ENCODE results near the gene UBE2M.

UBE2M gene

DNA sequence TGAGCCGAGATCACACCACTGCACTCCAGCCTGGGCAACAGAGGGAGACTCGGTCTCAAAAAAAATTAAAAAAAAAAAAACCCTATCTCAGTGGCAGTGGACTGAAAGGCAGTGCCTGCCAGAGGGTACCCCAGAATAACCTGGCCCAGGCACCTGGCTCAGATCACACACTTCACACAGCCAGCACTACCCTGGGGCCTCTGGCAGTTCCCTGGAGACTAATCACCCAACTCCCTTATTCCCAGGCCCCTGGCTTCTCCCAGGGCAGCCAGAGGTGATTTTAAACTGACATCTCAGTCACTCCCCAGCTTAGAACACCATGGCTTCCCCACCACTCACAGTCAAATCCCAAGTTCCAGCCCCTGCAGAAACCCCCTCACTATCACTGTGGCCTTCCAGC lies 43.2 kb downstream of the UBE2M start:
- TF ChIP-seq, protein P1, sequence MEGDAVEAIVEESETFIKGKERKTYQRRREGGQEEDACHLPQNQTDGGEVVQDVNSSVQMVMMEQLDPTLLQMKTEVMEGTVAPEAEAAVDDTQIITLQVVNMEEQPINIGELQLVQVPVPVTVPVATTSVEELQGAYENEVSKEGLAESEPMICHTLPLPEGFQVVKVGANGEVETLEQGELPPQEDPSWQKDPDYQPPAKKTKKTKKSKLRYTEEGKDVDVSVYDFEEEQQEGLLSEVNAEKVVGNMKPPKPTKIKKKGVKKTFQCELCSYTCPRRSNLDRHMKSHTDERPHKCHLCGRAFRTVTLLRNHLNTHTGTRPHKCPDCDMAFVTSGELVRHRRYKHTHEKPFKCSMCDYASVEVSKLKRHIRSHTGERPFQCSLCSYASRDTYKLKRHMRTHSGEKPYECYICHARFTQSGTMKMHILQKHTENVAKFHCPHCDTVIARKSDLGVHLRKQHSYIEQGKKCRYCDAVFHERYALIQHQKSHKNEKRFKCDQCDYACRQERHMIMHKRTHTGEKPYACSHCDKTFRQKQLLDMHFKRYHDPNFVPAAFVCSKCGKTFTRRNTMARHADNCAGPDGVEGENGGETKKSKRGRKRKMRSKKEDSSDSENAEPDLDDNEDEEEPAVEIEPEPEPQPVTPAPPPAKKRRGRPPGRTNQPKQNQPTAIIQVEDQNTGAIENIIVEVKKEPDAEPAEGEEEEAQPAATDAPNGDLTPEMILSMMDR (IDR thresholded peaks at IDR 0.05; ENCODE audit: insufficient read depth, missing control alignments) = no peak
- DNase-seq (ENCODE audit: insufficient read length, low spot score) (no peak), FAIRE-seq (no peak)

DNA sequence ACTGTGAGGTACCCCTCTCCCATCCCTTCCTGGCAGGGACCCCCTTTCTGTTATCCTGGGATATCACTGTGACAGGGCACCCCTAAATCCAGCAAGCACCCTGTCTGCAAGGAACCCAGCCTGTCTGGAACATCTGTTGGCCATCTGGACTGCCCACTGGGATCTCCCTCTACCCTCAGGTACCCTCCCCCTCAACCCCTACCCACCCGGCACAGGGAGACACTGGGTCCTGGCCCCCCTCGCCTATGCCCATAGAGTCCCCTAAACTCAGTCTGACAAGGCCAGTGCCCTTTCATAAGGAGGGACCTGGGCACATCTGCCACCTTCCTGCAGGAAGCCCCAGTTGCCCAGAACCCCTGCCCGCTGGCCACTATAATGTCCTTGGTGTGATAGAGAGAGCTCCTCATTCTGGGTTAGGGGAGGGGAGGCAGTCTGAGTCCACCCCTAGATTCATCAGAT lies 43.8 kb downstream of the UBE2M start:
- no peak for DNase-seq (ENCODE audit: insufficient read length, low spot score)

DNA sequence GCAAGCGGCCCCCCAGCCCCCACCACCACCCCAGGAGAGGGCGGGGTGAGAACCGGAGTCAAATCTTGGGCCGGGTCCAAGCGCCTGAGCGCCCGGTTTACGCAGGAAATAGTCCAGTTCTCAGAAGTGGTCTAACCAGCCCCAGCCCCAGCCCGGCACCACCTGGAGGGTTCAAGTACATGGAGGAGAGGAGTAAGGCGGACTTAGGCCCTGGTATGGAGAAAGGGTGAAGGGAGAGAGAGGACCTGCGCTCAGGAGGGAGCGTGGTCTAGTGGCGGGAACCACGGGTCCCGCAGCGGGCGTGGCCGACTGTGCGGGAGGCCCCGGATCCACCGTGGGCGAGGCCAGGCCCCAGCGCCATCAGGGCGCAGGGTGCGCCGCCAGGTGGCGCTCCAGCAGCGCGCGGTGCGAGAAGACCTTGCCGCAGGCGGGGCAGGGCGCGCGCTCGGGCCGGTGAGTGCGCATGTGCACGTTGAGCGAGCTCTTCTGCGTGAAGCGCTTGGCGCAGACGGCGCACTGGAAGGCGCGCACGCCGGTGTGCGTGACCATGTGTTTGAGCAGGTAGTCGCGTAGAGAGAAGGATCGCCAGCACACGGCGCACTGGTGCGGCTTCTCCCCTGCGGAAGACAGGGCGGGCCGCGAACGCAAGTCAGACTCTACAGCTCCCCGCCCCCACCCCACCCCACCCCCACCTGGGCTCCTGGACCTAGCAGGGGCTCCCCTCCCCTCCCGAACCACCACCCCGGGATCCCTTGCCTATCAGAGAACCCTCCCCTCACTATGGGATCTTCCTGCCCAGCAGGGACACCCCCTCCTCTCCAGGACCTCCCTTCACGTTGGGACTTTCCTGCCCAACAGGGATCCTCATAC lies 44.5 kb downstream of the UBE2M start:
- TF ChIP-seq, protein P1 (IDR thresholded peaks at IDR 0.05; ENCODE audit: insufficient read depth, missing control alignments) = peak; percentile 82
- FAIRE-seq = no peak
- DNase-seq (ENCODE audit: insufficient read length, low spot score) = peak; percentile 66

More for the DNA sequence above, 43.8 kb downstream of the UBE2M start:
- TF ChIP-seq, protein P1 (IDR thresholded peaks at IDR 0.05; ENCODE audit: insufficient read depth, missing control alignments) = no peak
- FAIRE-seq = no peak

DNA sequence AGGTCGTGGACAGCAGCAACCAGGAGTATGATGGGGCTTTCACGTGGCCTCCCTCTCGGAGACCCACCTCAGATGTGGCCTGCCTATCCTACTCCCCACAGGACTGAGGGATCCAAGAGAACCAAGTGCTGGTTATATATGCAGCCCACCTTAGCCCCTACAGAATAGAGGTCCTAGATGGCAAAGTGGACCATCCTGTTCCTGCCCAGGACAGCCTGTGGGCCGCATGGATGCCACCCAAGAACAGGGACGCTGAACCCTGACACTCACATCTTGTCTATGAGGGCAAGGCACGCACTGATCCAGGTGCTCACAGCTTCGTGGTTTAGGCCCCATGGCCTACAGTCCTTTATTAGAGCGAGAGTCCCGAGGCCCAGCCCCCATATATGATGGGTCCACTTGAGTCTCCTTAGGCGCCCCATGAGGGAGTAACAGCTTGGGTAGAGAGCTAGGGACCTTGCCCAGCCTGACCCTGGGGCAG lies 45.2 kb downstream of the UBE2M start:
- TF ChIP-seq, protein P1 (IDR thresholded peaks at IDR 0.05; ENCODE audit: insufficient read depth, missing control alignments) = no peak
- DNase-seq (ENCODE audit: insufficient read length, low spot score) (no peak), FAIRE-seq (no peak)

DNA sequence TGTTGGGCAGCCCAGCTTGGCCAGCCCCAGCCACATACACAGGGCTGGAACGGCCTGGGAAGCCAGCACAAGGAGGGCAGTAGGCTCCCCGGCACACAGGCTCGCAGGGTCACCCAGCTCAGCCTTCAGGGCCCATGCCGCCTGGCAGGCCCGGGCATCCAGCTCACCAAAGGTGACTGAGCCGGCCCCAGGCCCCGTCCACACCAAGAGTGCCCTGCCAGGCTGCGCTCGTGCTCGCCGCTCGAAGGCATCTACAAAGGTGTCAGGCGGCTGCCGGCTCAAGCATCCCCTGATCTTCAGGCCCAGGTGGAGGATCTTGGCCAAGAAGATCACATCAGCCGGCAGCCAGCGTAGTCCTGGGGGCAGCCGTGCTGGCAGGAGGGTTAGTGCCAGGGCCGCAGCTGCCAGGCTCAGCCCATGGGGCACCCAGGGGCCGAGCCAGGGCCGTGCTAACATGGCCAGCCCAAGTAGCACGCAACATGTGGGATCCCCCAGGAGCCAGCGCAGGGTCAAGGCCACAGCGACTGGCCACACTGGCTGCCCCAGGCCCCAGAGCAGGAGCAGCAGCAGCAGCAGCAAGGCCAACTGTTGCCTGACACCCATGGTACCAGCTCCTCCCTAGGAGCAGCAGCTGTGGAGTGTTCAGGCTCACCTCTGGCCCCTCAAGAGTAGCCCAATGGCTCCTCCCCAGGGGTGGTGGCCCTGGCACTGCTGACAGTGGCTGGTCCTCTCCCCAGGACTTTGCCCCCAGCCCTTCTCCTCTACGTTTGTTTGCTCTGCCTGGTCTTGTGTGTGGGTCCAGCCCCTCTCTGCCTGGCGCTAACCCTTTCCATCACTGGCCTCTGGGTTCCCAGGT lies 46.8 kb downstream of the UBE2M start, which contains the start of gene SLC27A5:
SLC27A5 (minus strand) TSS at position 640 of the 856 bp plus-strand sequence; CDS start at position 603, 37 bp downstream.
- no peak for DNase-seq (ENCODE audit: insufficient read length, low spot score)
- no peak for FAIRE-seq
- TF ChIP-seq, protein P1 (IDR thresholded peaks at IDR 0.05; ENCODE audit: insufficient read depth, missing control alignments) = no peak

DNA sequence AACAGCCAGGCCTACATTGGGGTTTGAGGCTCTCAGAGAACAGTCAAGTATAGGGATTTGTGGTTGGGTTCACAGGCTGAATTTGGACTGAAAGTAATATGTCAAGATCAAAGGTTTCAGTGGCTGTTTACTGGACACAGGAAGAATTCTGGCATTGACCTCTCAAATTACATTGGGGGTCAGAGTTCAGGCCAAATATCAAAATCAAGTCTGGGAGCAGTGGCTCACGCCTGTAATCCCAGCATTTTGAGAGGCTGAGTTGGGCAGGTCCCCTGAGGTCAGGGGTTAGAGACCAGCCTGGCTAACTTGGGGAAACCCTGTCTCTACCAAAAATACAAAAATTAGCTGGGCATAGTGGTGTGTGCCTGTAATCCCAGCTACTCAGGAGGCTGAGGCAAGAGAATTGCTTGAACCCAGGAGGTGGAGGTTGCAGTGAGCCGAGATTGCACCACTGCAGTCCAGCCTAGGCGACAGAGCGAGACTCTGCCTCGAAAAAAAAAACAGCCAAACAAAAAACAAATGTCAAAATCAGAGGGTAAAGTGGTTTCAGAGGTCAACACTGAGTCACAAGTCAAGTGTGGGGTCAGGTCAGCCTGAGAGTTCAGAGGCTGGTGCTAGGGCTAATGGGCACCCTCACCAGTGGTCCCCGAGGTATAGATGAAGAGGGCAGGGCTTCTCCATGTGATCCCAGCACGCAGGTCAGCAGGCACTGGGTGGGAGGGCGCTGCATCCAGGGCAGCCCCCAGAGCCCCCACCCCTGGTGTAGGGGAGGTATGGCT lies 48.1 kb downstream of the UBE2M start:
- FAIRE-seq (no peak), DNase-seq (ENCODE audit: insufficient read length, low spot score) (no peak)
- TF ChIP-seq, protein P1 (IDR thresholded peaks at IDR 0.05; ENCODE audit: insufficient read depth, missing control alignments) = no peak
